Fibroblast of villous mesenchyme (primary cell): Measurements from ENCODE around the gene EHD4. TPM values are rescaled to one million over a fixed set of nuclear protein-coding genes. Genes with fewer than 3 reads are reported as not detected.

Experiments used
- DNase-seq: peaks from one replicate; pipeline ENCODE4 v3.0.0-alpha.2; 2010; ENCODE audit warnings: low read depth
- H3K4me3 ChIP-seq: 2 replicates; pipeline ENCODE4 v1.5.1; 2011; ENCODE audit warnings: low read depth, mild to moderate bottlenecking, low read length
- total RNA-seq: library from RNA; depleted of rRNA; stranded (reverse); fragments of >200 nt; gene quantifications from 2 replicates; pipeline ENCODE4 v1.2.3, GENCODE V29; 2012
- TF ChIP-seq, protein P1 (sequence below): IDR thresholded peaks from 2 replicates; pipeline ENCODE4 v1.5.1; 2012; ENCODE audit warnings: low read depth, mild to moderate bottlenecking, low read length; ENCODE audit not compliant: insufficient read depth

Gene EHD4
- total RNA-seq, 1 donor: 19.0 TPM

DNA sequence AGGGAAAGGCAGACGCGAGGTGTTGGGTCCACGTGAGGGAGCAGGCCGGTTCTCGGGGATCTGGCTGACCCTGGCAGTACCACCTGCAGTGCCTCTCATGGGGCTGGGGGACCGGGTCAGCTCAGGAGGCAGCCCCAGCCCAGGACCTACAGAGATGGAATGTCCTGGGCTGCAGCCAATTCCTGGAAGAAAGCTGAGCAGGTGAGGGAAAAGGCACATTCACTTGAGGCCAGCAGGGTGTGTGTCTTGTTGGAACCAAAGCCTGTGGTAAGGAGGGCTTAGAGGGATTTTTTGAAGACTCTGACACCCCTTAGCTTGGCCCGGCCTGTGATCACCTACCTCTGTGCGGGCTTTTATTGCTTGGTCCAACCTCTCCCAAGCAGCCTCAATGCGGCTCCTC is 117.9 kb downstream of the EHD4 start:
- no peak overlapping the region for H3K4me3 ChIP-seq
- no peak for DNase-seq
- TF ChIP-seq, protein P1, sequence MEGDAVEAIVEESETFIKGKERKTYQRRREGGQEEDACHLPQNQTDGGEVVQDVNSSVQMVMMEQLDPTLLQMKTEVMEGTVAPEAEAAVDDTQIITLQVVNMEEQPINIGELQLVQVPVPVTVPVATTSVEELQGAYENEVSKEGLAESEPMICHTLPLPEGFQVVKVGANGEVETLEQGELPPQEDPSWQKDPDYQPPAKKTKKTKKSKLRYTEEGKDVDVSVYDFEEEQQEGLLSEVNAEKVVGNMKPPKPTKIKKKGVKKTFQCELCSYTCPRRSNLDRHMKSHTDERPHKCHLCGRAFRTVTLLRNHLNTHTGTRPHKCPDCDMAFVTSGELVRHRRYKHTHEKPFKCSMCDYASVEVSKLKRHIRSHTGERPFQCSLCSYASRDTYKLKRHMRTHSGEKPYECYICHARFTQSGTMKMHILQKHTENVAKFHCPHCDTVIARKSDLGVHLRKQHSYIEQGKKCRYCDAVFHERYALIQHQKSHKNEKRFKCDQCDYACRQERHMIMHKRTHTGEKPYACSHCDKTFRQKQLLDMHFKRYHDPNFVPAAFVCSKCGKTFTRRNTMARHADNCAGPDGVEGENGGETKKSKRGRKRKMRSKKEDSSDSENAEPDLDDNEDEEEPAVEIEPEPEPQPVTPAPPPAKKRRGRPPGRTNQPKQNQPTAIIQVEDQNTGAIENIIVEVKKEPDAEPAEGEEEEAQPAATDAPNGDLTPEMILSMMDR: no peak

DNA sequence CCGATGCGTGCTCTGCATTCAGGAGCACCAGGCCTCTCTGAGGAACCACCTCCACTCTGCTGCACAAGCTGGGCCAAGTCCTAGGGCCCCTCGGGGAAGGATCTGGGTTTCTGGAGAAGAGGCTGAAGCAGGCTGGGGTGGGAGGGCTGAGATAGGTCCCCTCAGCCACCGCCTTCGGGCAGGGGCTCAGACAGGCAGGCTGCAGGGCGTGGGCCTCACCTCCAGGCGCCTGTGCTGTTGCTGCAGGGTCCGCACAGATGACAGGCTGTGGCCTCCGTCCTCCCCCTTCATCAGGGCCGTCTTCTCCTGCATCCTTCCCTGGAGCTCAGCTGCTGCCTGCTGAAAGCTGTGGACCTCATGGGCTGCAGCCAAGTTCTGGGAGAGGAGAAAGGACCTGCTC is 118.5 kb downstream of the EHD4 start:
- no peak for DNase-seq
- TF ChIP-seq, protein P1: no peak
- no peak overlapping the region for H3K4me3 ChIP-seq

DNA sequence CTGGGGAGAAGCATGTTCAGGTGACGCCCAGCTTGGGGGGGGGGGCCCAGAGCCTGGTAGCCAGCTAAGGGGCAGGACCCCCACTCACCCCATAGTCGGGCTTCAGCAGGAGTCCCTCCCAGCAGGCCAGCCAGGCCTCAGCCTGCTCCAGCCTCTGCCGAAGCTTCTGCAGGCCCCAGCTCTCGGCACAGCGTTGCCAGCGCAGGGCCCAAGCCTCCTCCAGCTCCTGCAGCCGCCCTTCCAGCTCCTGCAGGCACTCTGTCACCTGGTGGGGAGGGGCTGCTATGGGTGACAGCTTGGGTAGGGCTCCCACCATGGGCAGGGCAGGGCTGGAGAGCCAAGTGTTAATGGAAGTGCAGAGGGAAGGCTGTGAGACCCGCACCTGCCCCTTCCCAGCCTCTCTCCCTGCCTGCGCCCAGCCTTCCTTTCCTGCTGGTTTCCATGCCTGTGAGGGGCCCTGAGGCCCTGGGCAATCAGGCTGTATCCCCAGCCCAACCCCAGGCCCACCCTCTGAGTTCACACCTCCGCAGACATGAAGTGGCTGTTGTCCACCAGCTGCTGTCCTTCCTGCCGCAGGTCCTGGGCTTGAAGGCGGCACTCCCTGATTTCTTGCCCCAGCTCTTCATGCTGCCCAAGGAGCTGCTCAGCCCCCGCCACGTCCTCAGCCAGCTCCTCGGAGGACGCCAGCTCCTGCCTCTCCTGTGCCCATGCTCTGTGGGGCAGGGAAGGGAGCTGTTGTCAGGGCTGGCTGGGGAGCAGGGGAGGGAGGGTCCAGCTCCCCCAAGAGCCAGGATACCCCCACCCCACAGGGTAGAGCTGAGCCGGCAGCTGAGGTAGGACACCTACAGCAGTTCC is 119.4 kb downstream of the EHD4 start:
- TF ChIP-seq, protein P1: no peak
- no peak overlapping the region for H3K4me3 ChIP-seq
- no peak for DNase-seq

DNA sequence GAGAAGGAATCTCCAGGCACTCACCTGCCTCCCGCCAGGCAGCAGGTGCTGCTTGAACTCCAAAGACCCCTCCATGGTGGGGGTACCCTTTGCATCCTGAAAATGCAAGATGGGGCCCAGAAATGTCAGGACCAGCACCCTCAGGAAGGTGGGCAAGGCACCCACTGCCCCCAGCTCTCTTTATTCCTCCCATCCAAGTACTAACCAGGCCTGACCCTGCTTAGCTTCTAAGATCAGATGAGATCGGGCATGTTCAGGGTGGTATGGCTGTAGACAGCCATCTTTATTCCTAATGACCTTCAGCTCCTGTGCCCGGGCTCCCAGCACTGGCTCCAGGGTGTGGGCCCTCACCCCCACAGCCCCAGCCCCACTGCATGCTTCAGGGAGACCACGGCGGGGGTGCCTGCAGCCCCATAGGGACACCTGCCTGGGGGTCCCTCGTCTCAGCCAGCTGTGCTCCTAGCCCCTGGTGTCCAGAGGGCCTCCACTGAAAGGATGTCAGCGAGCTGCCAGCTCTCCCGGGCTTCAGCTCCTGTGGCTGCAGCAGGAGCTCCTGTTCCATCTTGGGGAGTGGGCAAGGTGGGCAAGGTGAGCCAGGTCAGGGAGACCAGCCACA is 120.5 kb downstream of the EHD4 start:
- no peak overlapping the region for H3K4me3 ChIP-seq
- no peak for DNase-seq
- TF ChIP-seq, protein P1: no peak

DNA sequence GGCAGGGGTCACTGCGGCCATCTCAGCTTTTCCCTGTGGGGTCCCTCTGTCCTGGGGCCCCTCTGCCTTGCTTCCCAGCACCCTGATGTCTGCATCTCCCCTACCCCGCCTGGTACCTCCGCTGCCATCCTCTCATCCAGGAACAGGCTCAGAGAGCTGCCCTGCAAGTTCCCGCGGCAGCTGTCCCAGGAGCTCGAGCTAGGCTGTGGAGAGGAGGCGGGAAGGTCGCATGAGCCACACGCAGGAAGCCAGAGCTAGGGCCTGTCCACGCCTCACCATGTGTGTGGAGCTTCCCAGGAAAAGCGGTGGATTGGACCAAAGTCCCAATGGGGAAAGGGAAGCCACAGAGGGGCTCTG is 121.2 kb downstream of the EHD4 start:
- no peak for DNase-seq
- no peak overlapping the region for H3K4me3 ChIP-seq
- TF ChIP-seq, protein P1: no peak

DNA sequence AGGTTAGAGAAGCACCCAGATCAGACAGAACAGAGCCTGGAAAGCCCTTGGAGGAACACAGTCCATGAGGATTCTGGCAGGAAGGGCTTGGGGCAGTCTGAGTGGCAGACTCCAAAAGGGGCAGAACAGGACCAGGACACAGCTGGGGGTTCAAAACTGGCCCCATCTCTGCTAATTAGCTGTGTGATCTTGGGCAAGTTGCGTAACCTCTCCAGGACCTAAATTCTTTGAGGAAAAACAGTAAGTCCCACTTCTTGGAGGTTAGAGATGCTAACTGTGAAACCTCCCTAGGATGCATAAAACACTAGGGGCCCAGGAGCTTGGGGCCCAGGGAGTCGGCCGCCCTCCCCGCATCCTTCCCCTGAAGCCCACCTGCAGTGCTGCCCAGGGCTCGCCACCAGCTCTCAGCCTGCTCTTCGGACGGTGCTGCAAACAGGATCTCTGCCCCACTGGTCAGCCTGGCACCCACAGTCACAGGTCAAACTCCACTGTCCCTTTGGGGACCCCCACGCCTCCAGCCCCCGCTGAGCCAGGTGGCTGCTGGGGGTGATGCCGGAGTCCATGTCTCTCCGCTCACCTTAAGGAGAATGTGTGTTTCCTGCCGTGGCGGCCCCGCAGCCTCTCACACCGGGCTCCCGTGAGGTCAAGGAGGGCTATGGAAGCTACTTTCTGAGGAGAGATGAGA is 121.7 kb downstream of the EHD4 start:
- no peak for DNase-seq
- no peak overlapping the region for H3K4me3 ChIP-seq
- TF ChIP-seq, protein P1: no peak
